Erythroblast (primary cell): Measurements from ENCODE around the gene IP6K3.

ENCODE experiments used
- GATA1 ChIP-seq: IDR thresholded peaks from 2 replicates; pipeline ENCODE4 v1.6.1; 2011; ENCODE audit warnings: low read depth, mild to moderate bottlenecking, control low read depth, low read length, moderate library complexity
- POLR2A ChIP-seq: IDR thresholded peaks from 2 replicates; pipeline ENCODE4 v1.6.1; 2011; ENCODE audit warnings: mild to moderate bottlenecking, low read length

- no peak for TF ChIP-seq POLR2A
- TF ChIP-seq GATA1: no peak
Observed at GRCh38 chr6:33759887-33760629, 13.4 kb upstream of the IP6K3 start.
